Nephron progenitor cell (in vitro differentiated cells): ENCODE data around the gene ERC1.

ENCODE experiments used
- DNase-seq: peaks from one replicate; pipeline ENCODE4 v3.0.0; 2021
- H3K27ac Mint-ChIP-seq: 2 replicates; pipeline ENCODE4 v1.8.0; 2021; ENCODE audit warnings: mild to moderate bottlenecking, moderate library complexity, mixed read lengths
- H3K27me3 Mint-ChIP-seq: 2 replicates; pipeline ENCODE4 v1.8.0; 2021; ENCODE audit warnings: mild to moderate bottlenecking, low read depth, mixed read lengths; ENCODE audit not compliant: poor library complexity
- H3K36me3 Mint-ChIP-seq: 2 replicates; pipeline ENCODE4 v1.8.0; 2021; ENCODE audit warnings: low read depth, mixed read lengths
- H3K4me1 Mint-ChIP-seq: 2 replicates; pipeline ENCODE4 v1.8.0; 2021; ENCODE audit warnings: mixed read lengths
- H3K4me3 Mint-ChIP-seq: 2 replicates; pipeline ENCODE4 v1.8.0; 2021; ENCODE audit warnings: mild to moderate bottlenecking, moderate library complexity, mixed read lengths
- H3K9me3 Mint-ChIP-seq: 2 replicates; pipeline ENCODE4 v1.8.0; 2021; ENCODE audit warnings: mild to moderate bottlenecking, moderate library complexity, mixed read lengths
- CTCF ChIP-seq: fragments of 200-600 bp; sonication (generic); IDR thresholded peaks from 2 replicates; pipeline ENCODE4 v1.5.0; 2021; ENCODE audit warnings: antibody characterized with exemption

The ERC1 gene

GRCh38 chr12:1523558-1524050 lies 532.6 kb downstream of the ERC1 start:
- Mint-ChIP-seq H3K9me3 (no peaks in the 10 kb centered on the region), H3K27ac (peak overlapping the region; percentile 1), H3K27me3 (peaks cover 57% of the 10 kb centered on the region), H3K4me3 (peak overlapping the region; percentile 13), H3K4me1 (peaks cover 36% of the 10 kb centered on the region), H3K36me3 (no peaks in the 10 kb centered on the region)
- no peak for TF ChIP-seq CTCF
- DNase-seq, result no peak

- H3K4me3 Mint-ChIP-seq, result no peak overlapping the region
- peaks cover 58% of the 10 kb centered on the region for H3K27me3 Mint-ChIP-seq
- no peaks in the 10 kb centered on the region for H3K36me3 Mint-ChIP-seq
- no peak for DNase-seq
- H3K9me3 Mint-ChIP-seq, result no peaks in the 10 kb centered on the region
- TF ChIP-seq CTCF, result no peak
- no peak overlapping the region for H3K27ac Mint-ChIP-seq
- H3K4me1 Mint-ChIP-seq, result peaks cover 34% of the 10 kb centered on the region
Measured at GRCh38 chr12:1525858-1526257, 534.8 kb downstream of the ERC1 start.

GRCh38 chr12:1527789-1528188 lies 536.8 kb downstream of the ERC1 start:
- TF ChIP-seq CTCF, result no peak
- H3K27me3 Mint-ChIP-seq, result peaks cover 74% of the 10 kb centered on the region
- DNase-seq, result no peak
- H3K4me3 Mint-ChIP-seq, result no peak overlapping the region
- H3K4me1 Mint-ChIP-seq, result peaks cover 44% of the 10 kb centered on the region
- H3K36me3 Mint-ChIP-seq, result peaks cover 7% of the 10 kb centered on the region
- no peak overlapping the region for H3K27ac Mint-ChIP-seq
- no peaks in the 10 kb centered on the region for H3K9me3 Mint-ChIP-seq

GRCh38 chr12:1528791-1529190 lies 537.8 kb downstream of the ERC1 start:
- H3K4me3 Mint-ChIP-seq, result peak overlapping the region; percentile 8
- no peak overlapping the region for H3K27ac Mint-ChIP-seq
- H3K9me3 Mint-ChIP-seq, result no peaks in the 10 kb centered on the region
- H3K4me1 Mint-ChIP-seq, result peaks cover 45% of the 10 kb centered on the region
- no peak for DNase-seq
- peaks cover 7% of the 10 kb centered on the region for H3K36me3 Mint-ChIP-seq
- TF ChIP-seq CTCF, result no peak
- peaks cover 76% of the 10 kb centered on the region for H3K27me3 Mint-ChIP-seq

GRCh38 chr12:1529228-1529861 lies 538.3 kb downstream of the ERC1 start:
- no peaks in the 10 kb centered on the region for H3K9me3 Mint-ChIP-seq
- peaks cover 45% of the 10 kb centered on the region for H3K4me1 Mint-ChIP-seq
- peak overlapping the region; percentile 91 for H3K4me3 Mint-ChIP-seq
- H3K27ac Mint-ChIP-seq, result no peak overlapping the region
- H3K36me3 Mint-ChIP-seq, result peaks cover 7% of the 10 kb centered on the region
- TF ChIP-seq CTCF, result no peak
- H3K27me3 Mint-ChIP-seq, result peaks cover 72% of the 10 kb centered on the region
- no peak for DNase-seq
